GM18867 (cell line): ENCODE measurements around the gene ATG2A.
"Not testable (repeated sequence)": the region's sequence is repeated elsewhere in the genome, so short reads cannot be mapped to it uniquely, and the experiment has no call there.

Experiments used
- ATAC-seq: cut with Tn5 transposase; IDR thresholded peaks from one replicate; pipeline ENCODE4 v1.9.1; 2021; ENCODE audit warnings: mild to moderate bottlenecking, moderate library complexity; ENCODE audit not compliant: unreplicated experiment

The ATG2A gene

DNA sequence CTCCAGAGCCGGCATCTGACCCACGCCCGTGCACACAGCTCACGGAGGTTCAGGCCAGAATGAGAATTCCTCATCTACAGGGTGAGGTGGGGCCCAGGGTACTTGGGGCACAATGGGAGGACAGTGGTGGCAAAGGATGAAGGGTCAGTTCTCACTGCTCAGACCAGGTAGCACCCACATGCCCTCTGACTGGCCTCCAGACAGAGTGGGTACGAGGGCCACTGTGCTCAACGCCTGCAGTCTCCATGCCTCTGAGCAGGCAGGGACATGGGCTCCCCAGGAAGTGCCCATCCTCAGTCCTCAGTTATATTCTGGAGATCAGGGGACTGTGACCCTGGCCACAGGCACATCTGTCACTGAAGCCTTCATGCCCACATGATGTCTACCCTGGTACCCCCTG is 59.5 kb downstream of the ATG2A start:
- ATAC-seq = no peak

DNA sequence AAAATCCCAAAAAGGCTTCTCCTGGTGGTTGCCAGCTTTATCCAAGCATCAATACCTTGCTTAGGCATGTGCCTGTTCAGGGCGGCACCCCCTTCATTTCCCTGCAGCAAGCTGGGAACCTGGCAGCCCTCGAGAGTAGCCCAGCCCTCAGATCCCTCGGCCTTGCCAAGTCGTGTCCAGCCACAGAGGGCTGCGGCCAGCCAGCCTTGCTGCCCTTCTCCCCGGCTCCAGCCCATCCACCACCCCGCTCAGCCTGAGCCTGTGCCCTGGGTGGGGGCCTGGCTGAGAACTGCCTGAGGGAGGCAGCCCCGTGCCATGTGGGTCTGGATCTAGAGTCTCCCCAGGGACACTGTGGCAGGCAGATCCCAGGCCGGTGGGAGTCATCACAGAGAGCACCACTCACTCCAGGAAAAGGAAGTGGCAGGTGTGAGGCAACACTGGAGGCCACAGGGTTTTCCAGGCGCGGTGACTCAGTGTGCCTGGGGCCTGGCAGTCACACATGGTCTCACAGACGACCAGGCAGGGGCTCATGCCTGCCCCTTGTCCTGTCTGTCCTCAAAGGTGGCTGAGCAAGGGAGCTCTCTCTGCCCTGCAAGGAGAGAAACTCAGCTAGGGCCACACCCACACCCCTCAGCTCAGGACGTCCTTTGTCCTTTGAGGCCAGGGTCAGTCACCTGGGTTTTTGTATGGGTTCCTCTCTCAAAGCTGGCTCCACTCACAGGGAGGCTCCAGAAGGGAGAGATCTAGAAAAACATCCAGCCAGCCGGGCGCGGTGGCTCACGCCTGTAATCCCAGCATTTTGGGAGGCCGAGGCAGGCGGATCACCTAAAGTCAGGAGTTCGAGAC is 60.4 kb downstream of the ATG2A start:
- ATAC-seq = no peak

DNA sequence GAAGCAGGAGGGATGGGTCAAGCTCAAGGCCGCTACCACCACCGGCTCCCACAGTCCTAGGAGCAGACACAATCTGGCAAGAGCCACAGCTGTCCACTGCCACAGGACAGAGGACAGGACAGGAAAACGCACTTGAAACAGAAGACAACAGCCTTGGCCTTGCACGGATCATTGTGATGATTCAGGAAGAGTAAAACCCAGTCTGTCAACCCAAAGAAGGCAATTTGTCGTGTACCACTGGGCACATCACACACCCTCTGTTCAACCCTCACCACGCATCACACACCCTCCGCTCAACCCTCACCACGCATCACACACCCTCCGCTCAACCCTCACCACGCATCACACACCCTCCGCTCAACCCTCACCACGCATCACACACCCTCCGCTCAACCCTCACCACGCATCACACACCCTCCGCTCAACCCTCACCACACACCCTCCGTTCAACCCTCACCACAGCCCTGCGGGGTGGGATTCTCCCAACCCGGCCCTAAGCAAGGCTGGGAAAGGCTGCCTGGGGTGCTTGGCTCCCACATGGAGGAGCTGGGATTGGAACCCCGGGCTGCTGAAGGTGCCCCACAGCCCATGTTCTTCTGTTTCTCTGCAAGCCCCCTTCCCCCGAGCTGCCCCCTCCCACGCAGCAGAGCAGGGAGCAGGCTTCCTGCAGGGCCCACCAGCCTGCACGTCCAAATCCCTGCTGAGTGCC is 61.3 kb downstream of the ATG2A start:
- no peak for ATAC-seq

DNA sequence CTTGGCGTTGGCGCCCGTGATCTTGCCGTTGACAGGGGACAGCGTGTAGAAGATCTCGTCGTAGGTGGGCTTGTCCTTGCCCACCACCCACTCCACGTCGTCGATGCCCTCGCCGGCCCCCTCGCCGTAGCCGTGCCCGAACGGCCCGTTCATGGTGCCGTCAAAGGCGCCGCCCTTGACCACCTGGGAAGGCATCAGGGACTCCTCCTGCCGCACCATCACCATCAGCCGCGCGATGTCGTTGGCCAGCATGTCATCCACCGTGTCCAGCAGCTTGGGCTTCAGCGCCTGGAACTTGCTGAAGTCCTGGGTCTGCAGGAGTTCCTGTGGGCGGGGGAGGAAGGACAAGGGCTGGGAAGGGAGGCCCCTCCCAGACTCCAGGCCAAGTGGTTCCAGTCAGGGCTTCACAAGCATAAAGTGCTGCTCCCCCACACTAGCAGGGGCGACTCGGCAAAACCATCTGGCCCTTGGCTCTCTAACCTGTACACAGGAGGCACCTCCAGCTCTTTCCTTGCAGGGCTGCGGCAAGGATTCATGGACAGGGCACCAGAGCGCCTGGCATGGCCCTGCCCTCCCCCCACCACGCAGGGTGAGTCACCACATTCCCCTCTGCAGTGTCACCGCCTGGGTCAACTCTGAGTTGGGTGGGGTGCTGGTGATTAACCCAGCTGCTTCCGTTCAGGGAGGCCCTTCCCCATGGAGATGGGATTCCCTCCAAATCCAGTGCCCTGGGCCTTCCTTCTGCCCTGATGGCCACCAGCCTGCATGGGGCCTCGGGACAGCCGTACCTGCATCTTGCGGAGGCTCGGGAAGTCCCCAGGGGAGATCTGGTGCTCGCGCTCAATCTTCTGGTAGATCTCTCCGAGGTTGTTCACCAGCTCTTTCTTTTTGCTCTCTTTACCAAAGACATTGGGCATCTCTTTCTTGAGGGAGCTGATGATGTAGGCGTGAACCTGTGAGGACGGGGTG is 62.2 kb downstream of the ATG2A start:
- ATAC-seq = no peak

- no peak for ATAC-seq
Measured at GRCh38 chr11:64854157-64854533, 62.9 kb downstream of the ATG2A start.

DNA sequence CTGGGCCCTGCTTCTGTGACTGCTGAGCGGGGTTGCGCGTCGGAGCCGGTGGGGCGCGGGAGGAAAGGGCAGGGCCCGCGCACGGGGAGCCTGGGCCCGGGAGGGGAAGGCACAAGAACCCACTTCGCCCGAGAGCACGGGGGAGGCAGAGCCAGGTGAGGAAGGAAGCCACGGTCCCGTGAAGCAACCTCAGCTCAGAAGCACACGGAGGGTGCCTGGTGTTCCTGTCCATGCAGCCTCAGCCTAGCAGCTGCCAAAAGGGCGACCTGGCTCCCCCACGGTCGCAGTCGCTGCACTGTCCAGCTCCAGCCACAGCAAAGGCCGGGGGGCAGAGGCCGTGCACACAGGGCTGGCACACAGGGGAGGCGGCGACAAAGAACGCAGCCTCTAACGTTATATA is 63.3 kb downstream of the ATG2A start:
- ATAC-seq = no peak

GRCh38 chr11:64852804-64853509 is 64.1 kb downstream of the ATG2A start:
- no peak for ATAC-seq

DNA sequence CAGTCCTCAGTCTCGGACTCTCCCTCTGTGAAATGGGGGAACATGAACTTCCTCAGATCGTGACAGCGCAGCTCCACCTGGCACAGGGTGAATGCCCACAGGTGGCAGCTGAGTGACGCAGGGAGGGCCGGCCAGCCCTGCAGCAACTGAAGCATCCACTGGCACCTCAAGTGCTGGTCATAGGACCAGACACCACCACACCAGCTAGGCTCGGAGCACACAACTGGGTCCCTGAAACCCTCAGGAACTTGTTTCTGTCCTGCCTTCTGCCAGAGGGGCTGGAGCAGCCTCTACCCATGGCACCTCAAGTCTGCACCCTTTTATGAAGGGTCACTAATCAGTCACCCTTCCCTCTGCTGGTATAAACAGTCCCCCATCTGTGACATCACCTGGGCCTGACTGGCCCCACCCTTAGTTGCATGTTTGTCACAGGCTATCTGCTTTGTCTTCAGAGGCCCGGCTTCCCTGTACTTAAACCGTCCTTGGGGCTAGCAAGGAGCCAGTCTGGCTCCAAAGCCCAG is 65.1 kb downstream of the ATG2A start:
- peak; percentile 20 for ATAC-seq

GRCh38 chr11:64850979-64851567 is 65.9 kb downstream of the ATG2A start:
- peak; percentile 61 for ATAC-seq

DNA sequence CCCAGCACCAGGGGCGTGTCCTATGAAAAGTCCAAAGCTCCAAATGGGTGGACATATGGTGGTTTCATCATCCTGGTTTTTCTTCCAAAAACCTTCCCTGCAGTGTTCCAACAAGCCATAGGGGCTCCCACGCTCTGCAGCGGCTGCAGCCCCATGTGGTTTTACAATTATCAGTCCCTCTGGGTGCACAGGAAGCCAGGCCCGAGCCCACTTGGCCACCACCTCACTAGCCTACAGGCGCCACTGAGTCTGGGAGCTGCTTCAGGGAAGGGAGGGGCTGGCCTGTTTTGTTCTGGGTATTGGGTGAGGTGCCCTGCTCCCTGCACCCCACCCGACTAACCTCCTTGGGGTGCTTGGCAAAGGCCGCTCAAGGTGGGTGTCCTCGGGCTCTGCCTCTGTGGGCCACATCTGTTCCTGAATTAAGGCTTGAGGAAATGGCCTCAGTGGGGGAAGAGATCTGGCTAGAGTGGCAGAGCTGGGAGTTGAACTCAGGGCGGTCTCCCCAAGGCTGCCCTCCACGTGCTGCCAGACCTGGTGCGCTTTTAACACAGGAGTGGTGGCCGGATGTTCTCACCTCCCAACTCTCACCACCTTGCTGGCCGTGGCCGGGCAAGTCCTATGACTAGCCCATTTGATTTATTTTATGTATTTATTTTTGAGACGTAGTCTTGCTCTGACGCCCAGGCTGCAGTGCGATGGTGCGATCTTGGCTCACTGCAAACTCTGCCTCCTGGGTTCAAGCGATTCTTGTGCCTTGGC is 67.2 kb downstream of the ATG2A start:
- no peak for ATAC-seq

DNA sequence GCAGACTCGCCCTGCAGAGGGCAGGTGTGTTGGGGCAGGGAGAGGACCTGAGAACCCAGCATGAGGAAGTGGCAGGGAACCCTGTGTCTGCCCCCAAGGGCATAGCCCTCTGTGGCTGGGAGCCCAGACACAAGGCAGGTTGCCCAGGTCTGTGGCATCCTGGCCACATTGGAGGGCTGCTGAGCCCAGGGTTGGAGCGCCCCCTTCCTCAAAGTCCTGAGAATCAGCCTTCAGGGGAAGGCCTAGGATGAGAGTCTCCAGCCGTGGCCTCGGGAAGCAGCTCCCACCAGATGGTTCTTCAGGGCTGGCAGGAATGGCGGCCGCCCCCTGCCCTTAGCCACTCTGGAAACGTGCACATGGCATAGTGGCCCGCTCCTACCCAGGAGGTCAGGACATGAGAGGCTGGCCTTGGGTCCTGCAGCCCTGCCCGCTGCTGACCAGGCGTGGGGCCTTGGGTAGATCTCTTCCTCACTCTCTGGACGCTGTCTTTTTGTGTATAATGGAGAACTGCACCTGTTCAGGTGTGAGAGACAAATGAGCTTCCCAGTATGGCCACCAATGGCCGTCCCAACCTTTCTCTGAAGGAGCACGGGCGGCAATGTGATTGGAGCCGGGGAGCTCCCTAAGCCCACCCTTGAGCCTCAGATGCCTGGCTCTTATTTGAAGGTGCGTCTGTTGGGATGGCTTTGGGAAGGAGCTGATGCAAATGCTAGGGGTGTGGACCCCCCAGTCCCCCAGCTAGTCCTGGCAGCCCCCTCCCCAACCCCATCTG is 68.0 kb downstream of the ATG2A start:
- ATAC-seq = no peak

- no peak for ATAC-seq
Measured at GRCh38 chr11:64848214-64848825, 68.7 kb downstream of the ATG2A start.

DNA sequence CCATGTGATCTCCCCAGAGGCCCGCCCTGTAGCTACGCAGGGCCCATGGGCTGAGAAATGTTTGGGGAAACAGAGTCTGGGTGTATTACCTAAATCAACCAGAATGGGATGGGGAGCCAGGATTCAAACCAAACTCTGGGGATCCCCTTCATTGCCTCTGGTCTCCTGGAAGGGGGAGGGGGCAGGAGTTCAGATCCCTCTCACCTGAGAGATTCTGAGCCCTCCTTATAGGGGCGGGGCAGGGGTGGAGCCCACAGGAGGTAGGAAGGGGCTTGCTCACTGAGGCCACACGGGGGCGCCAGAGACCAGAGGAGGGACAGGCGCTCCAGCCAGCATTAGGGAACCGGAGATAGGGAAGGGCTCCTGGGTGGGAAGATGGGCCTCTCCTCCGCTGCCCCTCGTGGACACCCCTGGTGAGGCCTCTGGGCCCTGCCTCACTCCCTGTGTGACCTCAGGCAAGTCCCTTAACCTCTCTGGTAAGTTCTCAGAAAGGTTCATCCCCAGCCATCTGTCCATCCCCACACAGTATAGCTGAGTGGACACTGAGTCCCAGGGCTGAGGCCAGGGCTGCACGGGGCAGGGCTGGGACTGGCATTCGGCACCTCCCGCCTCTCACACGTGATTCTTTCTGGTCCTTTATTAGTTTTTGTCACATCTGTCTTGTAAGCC is 69.9 kb downstream of the ATG2A start:
- ATAC-seq = peak; percentile 23

DNA sequence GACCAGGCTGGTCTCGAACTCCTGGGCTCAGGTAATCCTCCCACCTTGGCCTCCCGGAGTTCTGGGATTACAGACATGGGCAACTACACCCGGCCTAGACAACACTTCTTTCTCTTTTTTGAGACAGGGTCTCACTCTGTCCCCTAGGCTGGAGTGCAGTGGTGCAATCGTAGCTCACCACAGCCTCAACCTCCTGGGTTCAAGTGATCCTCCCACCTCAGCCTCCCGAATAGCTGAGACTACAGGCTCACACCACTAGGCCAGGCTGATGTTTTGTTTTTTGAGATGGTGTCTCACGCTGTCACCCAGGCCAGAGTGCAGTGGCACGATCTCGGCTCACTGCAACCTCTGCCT is 71.3 kb downstream of the ATG2A start:
- ATAC-seq = not testable (repeated sequence)

DNA sequence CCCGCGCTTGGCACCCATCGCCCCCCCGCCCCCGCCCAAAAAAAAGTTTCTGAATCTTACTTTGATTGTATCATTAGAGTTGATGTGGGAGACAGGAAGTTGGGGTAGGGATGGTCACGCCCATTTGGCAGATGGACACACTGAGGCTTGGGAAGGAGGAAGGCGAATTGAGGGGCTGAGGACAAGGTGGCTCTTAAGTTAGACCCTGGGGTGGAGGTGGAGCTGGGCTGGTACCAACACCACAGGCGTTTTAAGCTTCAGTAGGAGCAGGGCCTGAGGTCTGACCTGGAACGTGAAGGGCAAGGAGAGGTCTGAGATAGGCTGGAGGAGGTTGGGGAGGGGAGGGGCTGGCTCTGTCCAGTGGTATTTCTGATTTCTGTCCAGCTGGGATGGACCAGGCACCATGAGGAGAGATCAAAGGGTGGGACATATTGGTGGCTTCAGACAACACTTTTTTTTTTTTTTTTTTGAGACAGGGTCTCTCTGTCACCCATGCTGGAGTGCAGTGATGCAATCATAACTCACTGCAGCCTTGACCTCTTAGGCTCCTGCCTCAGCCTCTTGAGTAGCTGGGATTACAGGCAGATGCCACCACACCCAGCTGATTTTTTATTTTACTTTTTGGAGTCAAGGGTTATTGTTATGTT is 71.8 kb downstream of the ATG2A start:
- no peak for ATAC-seq
